Ishikawa (cell line): ENCODE data around the gene PAFAH1B2.

ENCODE experiments used
- CEBPB ChIP-seq: IDR thresholded peaks from 2 replicates; pipeline ENCODE4 v1.6.1; 2012
- CREB1 ChIP-seq: IDR thresholded peaks from 2 replicates; pipeline ENCODE4 v1.6.1; 2012; ENCODE audit warnings: low read depth
- EGR1 ChIP-seq: IDR thresholded peaks from 2 replicates; pipeline ENCODE4 v1.6.1; 2012
- EP300 ChIP-seq: IDR thresholded peaks from 2 replicates; pipeline ENCODE4 v1.6.1; 2012; ENCODE audit warnings: borderline replicate concordance
- FOXM1 ChIP-seq: IDR thresholded peaks from 2 replicates; pipeline ENCODE4 v1.6.1; 2012; ENCODE audit warnings: low read depth, borderline replicate concordance
- NFIC ChIP-seq: IDR thresholded peaks from 2 replicates; pipeline ENCODE4 v1.6.1; 2012
- RAD21 ChIP-seq: IDR thresholded peaks from 2 replicates; pipeline ENCODE4 v1.6.1; 2012; ENCODE audit warnings: low read depth
- TAF1 ChIP-seq: IDR thresholded peaks from 2 replicates; pipeline ENCODE4 v1.6.1; 2012; ENCODE audit warnings: low read depth, mild to moderate bottlenecking
- TCF12 ChIP-seq: IDR thresholded peaks from 2 replicates; pipeline ENCODE4 v1.6.1; 2012; ENCODE audit warnings: low read depth
- TEAD4 ChIP-seq: IDR thresholded peaks from 2 replicates; pipeline ENCODE4 v1.6.1; 2012
- YY1 ChIP-seq: IDR thresholded peaks from 2 replicates; pipeline ENCODE4 v1.6.1; 2012; ENCODE audit warnings: low read depth
- ZBTB7A ChIP-seq: IDR thresholded peaks from 2 replicates; pipeline ENCODE4 v1.6.1; 2012; ENCODE audit warnings: low read depth
- TF ChIP-seq, protein P1 (sequence below): IDR thresholded peaks from 2 replicates; pipeline ENCODE4 v1.6.1; 2012
- TF ChIP-seq, protein P2 (sequence below): IDR thresholded peaks from 2 replicates; pipeline ENCODE4 v1.6.1; 2012
- TF ChIP-seq, protein P3 (sequence below): IDR thresholded peaks from 2 replicates; pipeline ENCODE4 v1.6.1; 2012; ENCODE audit warnings: low read depth, mild to moderate bottlenecking

PAFAH1B2 gene

DNA sequence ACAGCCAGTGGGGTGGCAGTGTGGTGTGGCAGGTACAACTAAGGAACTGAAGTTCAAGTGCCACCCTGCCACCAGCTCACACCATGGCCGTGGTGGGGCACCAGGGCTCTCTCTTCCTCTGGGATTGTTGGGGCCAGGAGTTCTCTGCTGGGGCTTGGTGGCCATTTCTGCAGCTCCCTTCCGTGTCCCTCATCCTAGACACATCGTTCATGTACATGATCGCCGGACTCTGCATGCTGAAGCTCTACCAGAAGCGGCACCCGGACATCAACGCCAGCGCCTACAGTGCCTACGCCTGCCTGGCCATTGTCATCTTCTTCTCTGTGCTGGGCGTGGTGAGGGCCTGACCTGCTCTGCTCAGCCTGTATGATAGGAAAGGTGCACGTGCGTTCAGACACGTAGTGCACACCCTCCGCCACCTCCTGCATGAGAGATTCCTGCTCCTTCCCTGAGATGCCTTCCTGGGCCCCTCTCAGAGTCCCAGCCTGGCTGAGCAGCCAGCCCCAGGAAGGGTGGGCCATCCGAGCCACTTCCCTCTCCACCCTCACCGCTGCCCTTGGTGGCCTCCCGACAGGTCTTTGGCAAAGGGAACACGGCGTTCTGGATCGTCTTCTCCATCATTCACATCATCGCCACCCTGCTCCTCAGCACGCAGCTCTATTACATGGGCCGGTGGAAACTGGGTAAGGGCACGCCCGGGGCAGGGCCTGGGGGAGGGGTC, 47.8 kb downstream of the PAFAH1B2 start:
- TF ChIP-seq, protein P1, sequence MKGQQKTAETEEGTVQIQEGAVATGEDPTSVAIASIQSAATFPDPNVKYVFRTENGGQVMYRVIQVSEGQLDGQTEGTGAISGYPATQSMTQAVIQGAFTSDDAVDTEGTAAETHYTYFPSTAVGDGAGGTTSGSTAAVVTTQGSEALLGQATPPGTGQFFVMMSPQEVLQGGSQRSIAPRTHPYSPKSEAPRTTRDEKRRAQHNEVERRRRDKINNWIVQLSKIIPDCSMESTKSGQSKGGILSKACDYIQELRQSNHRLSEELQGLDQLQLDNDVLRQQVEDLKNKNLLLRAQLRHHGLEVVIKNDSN: no peak
- TF ChIP-seq CEBPB (no peak), TCF12 (no peak), EP300 (no peak), NFIC (no peak), EGR1 (no peak), TEAD4 (no peak)

DNA sequence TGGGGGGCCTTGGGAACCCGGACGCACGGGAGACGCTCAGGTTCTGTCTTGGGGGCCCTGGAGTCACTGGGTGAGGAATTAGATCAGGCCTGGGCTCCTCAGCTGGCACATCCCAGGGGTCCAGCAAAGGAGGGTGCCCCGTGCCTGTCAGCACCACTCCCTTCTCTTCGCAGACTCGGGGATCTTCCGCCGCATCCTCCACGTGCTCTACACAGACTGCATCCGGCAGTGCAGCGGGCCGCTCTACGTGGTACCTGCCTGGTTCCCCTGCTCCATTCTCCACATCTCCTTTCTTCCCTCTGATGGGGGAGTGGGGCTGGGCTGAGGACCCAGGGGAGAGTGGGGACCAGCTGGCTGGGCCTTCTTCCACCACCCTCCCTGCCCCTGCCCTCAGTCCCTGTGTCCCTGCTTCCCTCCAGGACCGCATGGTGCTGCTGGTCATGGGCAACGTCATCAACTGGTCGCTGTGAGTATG, 48.4 kb downstream of the PAFAH1B2 start:
- TF ChIP-seq NFIC: no peak
- TF ChIP-seq, protein P1: no peak
- no peak for TF ChIP-seq RAD21
- TF ChIP-seq TAF1: no peak
- no peak for TF ChIP-seq TCF12
- TF ChIP-seq FOXM1: no peak
- TF ChIP-seq, protein P2, sequence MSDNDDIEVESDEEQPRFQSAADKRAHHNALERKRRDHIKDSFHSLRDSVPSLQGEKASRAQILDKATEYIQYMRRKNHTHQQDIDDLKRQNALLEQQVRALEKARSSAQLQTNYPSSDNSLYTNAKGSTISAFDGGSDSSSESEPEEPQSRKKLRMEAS: no peak
- no peak for TF ChIP-seq TEAD4
- TF ChIP-seq EP300: no peak
- TF ChIP-seq YY1: no peak
- TF ChIP-seq EGR1: no peak
- TF ChIP-seq, protein P3, sequence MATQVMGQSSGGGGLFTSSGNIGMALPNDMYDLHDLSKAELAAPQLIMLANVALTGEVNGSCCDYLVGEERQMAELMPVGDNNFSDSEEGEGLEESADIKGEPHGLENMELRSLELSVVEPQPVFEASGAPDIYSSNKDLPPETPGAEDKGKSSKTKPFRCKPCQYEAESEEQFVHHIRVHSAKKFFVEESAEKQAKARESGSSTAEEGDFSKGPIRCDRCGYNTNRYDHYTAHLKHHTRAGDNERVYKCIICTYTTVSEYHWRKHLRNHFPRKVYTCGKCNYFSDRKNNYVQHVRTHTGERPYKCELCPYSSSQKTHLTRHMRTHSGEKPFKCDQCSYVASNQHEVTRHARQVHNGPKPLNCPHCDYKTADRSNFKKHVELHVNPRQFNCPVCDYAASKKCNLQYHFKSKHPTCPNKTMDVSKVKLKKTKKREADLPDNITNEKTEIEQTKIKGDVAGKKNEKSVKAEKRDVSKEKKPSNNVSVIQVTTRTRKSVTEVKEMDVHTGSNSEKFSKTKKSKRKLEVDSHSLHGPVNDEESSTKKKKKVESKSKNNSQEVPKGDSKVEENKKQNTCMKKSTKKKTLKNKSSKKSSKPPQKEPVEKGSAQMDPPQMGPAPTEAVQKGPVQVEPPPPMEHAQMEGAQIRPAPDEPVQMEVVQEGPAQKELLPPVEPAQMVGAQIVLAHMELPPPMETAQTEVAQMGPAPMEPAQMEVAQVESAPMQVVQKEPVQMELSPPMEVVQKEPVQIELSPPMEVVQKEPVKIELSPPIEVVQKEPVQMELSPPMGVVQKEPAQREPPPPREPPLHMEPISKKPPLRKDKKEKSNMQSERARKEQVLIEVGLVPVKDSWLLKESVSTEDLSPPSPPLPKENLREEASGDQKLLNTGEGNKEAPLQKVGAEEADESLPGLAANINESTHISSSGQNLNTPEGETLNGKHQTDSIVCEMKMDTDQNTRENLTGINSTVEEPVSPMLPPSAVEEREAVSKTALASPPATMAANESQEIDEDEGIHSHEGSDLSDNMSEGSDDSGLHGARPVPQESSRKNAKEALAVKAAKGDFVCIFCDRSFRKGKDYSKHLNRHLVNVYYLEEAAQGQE: no peak
- no peak for TF ChIP-seq ZBTB7A
- TF ChIP-seq CEBPB: no peak
- no peak for TF ChIP-seq CREB1

DNA sequence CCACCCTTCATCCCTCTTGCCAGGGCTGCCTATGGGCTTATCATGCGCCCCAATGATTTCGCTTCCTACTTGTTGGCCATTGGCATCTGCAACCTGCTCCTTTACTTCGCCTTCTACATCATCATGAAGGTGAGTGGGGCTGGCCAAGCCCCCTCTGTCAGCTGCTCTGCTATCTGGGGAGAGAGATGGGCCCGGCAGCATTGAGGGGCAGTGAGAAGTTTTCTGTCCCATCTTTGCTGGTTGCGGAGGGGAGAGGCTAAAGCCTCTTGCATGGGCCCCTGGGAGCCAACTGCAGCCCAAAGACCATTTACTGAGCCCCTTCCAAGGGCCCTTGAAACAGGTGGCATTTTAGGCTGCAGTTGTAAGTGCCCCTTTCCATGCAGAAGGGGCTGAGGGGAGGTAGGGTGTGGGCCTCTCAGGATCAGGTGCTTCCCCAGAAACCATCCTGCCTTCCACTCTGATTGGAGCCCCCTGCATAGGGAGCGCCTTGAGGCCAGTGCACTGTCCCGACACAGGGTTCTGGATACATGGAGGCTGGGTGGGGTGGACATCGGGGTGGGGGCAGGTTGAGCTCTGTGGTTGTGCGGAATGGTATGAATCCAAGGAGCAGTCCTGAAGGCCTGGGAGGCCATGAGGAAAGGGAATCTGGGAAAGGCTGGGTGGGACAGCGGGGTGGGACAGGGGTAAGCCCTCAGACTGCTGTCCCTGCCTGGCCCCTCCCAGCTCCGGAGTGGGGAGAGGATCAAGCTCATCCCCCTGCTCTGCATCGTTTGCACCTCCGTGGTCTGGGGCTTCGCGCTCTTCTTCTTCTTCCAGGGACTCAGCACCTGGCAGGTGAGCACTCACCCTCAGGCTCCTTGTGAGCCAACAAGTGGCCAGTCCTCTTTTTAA, 49.3 kb downstream of the PAFAH1B2 start:
- TF ChIP-seq, protein P2: no peak
- TF ChIP-seq TCF12 (no peak), NFIC (no peak), CREB1 (no peak), FOXM1 (no peak), EGR1 (no peak), YY1 (no peak), TEAD4 (no peak), TAF1 (no peak), CEBPB (no peak), EP300 (no peak)
- TF ChIP-seq, protein P3: no peak

DNA sequence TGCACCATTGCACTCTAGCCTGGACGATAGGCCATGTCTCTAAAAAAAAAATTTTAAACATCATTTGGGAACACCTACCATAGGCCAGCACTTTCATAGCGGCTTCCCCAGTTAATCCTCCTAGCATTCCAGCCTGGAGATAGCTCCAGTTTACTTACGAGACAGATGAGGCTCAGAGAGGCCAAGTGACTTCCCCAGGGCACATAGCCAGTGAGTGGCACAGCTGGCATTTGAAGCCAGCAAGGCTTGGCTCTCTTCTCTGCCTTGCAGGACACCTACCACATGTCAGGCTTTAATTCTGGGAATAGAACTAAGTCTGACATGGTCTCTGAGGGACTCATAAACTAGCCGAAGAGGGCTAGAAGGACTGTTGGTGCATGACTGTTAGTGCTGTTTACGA, 50.2 kb downstream of the PAFAH1B2 start:
- TF ChIP-seq NFIC (no peak), EGR1 (no peak), RAD21 (no peak), CEBPB (no peak), YY1 (no peak), TAF1 (no peak), CREB1 (no peak), TCF12 (no peak), ZBTB7A (no peak), TEAD4 (no peak), EP300 (no peak), FOXM1 (no peak)
- TF ChIP-seq, protein P2: no peak
- TF ChIP-seq, protein P3: no peak
- TF ChIP-seq, protein P1: no peak
